Upper lobe of right lung (tissue), 1 donor: Measurements from ENCODE around the gene TTC7B. TPM values are rescaled to one million over a fixed set of nuclear protein-coding genes. Genes with fewer than 3 reads are reported as not detected.
A peak's percentile ranks its signal among the peaks of the same experiment; 100 is the strongest.

Experiments
- ATAC-seq: fragments of 200-7000 bp; cut with Tn5 transposase; one replicate; pipeline ENCODE4 v1.9.1; 2020; ENCODE audit warnings: mild to moderate bottlenecking, moderate library complexity
- DNase-seq: peaks from one replicate; pipeline ENCODE4 v3.0.0-alpha.2; 2020
- H3K27ac ChIP-seq: fragments of 200-600 bp; one replicate; pipeline ENCODE4 v1.8.0; 2022
- H3K27me3 ChIP-seq: fragments of 200-600 bp; one replicate; pipeline ENCODE4 v1.8.0; 2022; ENCODE audit warnings: mild to moderate bottlenecking
- H3K36me3 ChIP-seq: fragments of 200-600 bp; one replicate; pipeline ENCODE4 v1.8.0; 2022
- H3K4me1 ChIP-seq: fragments of 200-600 bp; one replicate; pipeline ENCODE4 v1.8.0; 2022
- H3K4me3 ChIP-seq: fragments of 200-600 bp; one replicate; pipeline ENCODE4 v1.8.0; 2022; ENCODE audit warnings: mild to moderate bottlenecking
- H3K9me3 ChIP-seq: fragments of 200-600 bp; one replicate; pipeline ENCODE4 v1.8.0; 2022
- intact Hi-C: fragments of 100-400 bp; cut with DNase I; formaldehyde crosslinking; loops from one replicate; pipeline ENCODE4 v1.11.0; 2022
- total RNA-seq: library from RNA; stranded (reverse); fragmentation: NEBNext Ultra II Directional; extraction: Animal tissue kit (Norgen Biotek cat#: 25700); gene quantifications from one replicate; pipeline ENCODE4 v1.2.1, GENCODE V29; 2021
- TF ChIP-seq, protein P1 (sequence below): fragments of 200-600 bp; IDR thresholded peaks from one replicate; pipeline ENCODE4 v1.8.0; 2022; ENCODE audit warnings: antibody characterized with exemption
- donor health status: DM: no; HTN: yes; CAD: no; lungs with severe emphysema.

The TTC7B gene
- total RNA-seq, 1 donor from 2014 or later = 41.5 TPM

DNA sequence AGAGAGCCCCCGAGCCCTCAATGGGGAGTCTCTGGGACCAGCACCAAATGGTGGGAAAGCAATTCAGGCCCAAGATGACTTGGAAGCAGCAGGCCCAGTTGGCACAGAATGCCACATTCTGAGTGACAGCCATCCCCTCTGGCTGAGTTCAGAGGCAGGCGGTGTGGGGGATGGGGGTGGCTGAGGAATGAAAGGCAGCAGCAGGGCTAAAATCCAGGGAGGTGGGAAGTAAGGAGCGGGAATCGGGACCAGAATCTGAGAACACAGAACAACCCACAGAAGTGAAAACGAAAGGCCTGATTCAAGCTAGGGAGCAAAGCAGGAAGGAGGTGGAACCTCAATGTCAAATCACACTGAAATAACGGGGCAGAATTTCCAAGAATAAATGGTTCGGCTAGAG is 248.2 kb downstream of the TTC7B start:
- no peak for DNase-seq

DNA sequence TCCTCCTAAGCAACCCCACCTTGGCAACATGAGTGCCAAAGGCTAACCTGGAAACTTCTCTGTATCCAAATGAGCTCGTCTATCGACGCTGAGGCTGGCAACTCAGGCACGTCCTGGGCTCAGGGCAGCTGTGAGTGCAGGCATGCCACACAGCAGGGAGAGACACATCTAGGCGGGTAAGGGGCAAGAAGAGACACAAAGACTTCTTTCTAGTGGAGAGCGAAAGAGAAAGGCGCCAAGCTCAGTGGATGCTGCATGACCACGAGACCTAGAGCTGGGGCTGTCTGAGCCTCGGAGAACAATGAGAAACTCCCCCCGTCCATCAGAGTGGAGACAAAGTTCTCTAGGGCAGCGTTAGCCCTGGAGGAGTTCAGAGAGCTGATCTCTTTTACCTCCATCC is 249.0 kb downstream of the TTC7B start:
- intact Hi-C loops = no loop called here
- ATAC-seq (no peak), DNase-seq (no peak)
- Histone ChIP-seq H3K27ac (no peak overlapping the region), H3K9me3 (no peaks in the 10 kb centered on the region), H3K4me3 (no peak overlapping the region), H3K36me3 (no peaks in the 10 kb centered on the region), H3K27me3 (no peaks in the 10 kb centered on the region), H3K4me1 (no peaks in the 10 kb centered on the region)
- TF ChIP-seq, protein P1, sequence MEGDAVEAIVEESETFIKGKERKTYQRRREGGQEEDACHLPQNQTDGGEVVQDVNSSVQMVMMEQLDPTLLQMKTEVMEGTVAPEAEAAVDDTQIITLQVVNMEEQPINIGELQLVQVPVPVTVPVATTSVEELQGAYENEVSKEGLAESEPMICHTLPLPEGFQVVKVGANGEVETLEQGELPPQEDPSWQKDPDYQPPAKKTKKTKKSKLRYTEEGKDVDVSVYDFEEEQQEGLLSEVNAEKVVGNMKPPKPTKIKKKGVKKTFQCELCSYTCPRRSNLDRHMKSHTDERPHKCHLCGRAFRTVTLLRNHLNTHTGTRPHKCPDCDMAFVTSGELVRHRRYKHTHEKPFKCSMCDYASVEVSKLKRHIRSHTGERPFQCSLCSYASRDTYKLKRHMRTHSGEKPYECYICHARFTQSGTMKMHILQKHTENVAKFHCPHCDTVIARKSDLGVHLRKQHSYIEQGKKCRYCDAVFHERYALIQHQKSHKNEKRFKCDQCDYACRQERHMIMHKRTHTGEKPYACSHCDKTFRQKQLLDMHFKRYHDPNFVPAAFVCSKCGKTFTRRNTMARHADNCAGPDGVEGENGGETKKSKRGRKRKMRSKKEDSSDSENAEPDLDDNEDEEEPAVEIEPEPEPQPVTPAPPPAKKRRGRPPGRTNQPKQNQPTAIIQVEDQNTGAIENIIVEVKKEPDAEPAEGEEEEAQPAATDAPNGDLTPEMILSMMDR = no peak

More for the DNA sequence above, 248.2 kb downstream of the TTC7B start:
- Histone ChIP-seq H3K4me1 (no peaks in the 10 kb centered on the region), H3K4me3 (no peak overlapping the region), H3K9me3 (no peaks in the 10 kb centered on the region), H3K27me3 (no peaks in the 10 kb centered on the region), H3K36me3 (no peaks in the 10 kb centered on the region), H3K27ac (peak overlapping the region; percentile 30)
- TF ChIP-seq, protein P1 = no peak
- ATAC-seq = no peak
- intact Hi-C loops = no loop called here

DNA sequence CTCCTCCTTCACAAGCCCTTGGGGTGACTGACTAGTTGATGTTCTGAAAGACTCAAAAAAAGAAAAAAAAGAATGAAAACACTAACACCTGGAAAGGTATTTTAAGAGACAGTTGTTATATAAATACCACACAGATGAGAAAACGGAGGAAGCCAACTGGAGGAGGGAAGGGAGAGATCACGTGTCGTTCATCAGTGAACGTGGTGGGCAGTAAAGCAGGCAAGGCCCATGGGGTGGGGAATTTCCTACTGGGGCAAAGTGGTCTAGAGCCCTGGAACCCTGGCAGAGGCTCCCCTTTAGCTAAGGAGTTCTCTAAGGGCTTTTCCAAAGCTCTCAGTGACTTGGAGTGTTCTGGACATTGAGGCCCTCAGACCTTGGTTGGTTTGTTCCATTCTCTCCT is 249.7 kb downstream of the TTC7B start:
- H3K27me3 ChIP-seq = no peaks in the 10 kb centered on the region
- DNase-seq (no peak), ATAC-seq (no peak)
- TF ChIP-seq, protein P1 = no peak
- H3K36me3 ChIP-seq = no peaks in the 10 kb centered on the region
- H3K4me3 ChIP-seq = no peak overlapping the region
- intact Hi-C loops = no loop called here
- no peak overlapping the region for H3K27ac ChIP-seq
- no peaks in the 10 kb centered on the region for H3K9me3 ChIP-seq
- H3K4me1 ChIP-seq = no peaks in the 10 kb centered on the region

DNA sequence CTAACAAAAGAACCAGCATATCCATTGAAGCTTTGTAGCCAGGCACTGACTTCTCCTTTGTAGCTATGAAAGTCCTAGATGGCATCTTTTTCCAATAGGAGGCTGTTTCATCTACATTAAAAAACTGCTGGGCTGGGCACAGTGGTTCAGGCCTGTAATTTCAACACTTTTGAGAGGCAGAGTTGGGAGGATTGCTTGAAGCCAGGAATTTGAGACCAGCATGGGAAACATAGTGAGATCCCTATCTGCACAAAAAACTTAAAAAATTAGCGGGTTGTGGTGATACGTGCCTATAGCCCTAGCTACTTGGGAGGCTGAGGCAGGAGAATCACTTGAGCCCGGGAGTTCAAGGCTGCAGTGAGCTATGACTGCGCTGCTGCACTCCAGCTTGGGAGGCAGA is 251.7 kb downstream of the TTC7B start:
- Histone ChIP-seq H3K36me3 (no peaks in the 10 kb centered on the region), H3K27me3 (no peaks in the 10 kb centered on the region), H3K4me3 (no peak overlapping the region), H3K27ac (no peak overlapping the region), H3K4me1 (no peaks in the 10 kb centered on the region), H3K9me3 (no peaks in the 10 kb centered on the region)
- intact Hi-C loops = no loop called here
- TF ChIP-seq, protein P1 = no peak
- no peak for DNase-seq
- no peak for ATAC-seq

DNA sequence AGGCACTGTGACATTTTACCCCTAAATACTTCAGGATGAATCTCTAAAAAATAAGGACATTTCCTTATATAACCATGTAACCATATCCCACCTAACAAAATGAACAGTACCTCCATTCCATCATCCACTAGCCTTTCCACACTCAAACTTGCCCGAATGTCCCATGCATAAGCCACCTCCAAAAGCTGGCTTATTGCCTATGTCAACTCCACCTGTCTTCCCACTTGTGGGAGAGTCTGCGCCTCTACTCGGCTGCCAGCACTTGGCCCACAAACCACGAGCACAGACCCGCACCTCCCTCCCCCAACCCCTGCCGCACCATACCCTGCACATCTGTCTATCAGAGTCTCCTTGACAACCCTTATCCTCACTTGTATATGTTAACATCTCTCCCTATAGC is 253.6 kb downstream of the TTC7B start:
- intact Hi-C loops = no loop called here
- no peak for DNase-seq
- no peak for ATAC-seq

More for the DNA sequence above, 253.6 kb downstream of the TTC7B start:
- no peak overlapping the region for H3K27ac ChIP-seq
- H3K27me3 ChIP-seq = no peaks in the 10 kb centered on the region
- no peaks in the 10 kb centered on the region for H3K36me3 ChIP-seq
- no peak overlapping the region for H3K4me3 ChIP-seq
- TF ChIP-seq, protein P1 = no peak
- no peaks in the 10 kb centered on the region for H3K4me1 ChIP-seq
- H3K9me3 ChIP-seq = no peaks in the 10 kb centered on the region
